GM12892 (cell line): ENCODE data around the gene PRR11.

Experiments used
- POLR2A ChIP-seq: IDR thresholded peaks from 2 replicates; pipeline ENCODE4 v1.6.1; 2011; ENCODE audit warnings: low read depth, low read length, control low read depth
- POLR2AphosphoS5 ChIP-seq: IDR thresholded peaks from 2 replicates; pipeline ENCODE4 v1.6.1; 2011; ENCODE audit warnings: low read depth, low read length, control low read depth
- TAF1 ChIP-seq: IDR thresholded peaks from 2 replicates; pipeline ENCODE4 v1.6.1; 2011; ENCODE audit warnings: low read depth, mild to moderate bottlenecking, control low read depth, low read length, borderline replicate concordance

DNA sequence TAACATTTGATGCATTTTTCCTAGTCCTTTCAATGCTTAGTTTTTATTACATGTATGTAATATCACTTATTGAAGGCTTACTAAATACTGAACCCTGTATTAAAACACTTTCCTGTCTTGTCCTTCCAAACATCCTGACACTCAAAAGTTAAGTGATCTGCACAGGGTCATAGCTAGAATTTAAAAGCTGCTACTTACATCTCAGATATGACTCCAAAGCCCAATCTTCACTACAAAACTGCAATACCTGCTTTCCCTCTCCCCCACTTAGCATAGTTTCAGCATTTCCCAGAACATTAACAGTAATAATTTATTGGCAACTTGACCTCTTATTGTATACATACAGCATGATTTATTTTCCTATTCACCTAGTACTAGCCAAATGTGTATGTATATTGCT is 44.6 kb upstream of the PRR11 start:
- TF ChIP-seq POLR2AphosphoS5: no peak
- no peak for TF ChIP-seq TAF1
- no peak for TF ChIP-seq POLR2A
